GM12864 (cell line): Measurements from ENCODE around the gene PIK3C3.

ENCODE experiments used
- DNase-seq: peaks from one replicate; pipeline ENCODE4 v3.0.0-alpha.2; 2011; ENCODE audit warnings: low read depth
- H3K4me3 ChIP-seq: 2 replicates; pipeline ENCODE4 v1.5.1; 2011; ENCODE audit warnings: mild to moderate bottlenecking, low read depth, low read length, control low read depth
- CTCF ChIP-seq: IDR thresholded peaks from 2 replicates; pipeline ENCODE4 v1.5.1; 2011; ENCODE audit warnings: low read depth, mild to moderate bottlenecking, moderate library complexity, low read length, control low read depth, inconsistent platforms; ENCODE audit errors: missing control alignments

The PIK3C3 gene

GRCh38 chr18:42131066-42131929 is 176.3 kb downstream of the PIK3C3 start:
- no peak for TF ChIP-seq CTCF
- DNase-seq: no peak

DNA sequence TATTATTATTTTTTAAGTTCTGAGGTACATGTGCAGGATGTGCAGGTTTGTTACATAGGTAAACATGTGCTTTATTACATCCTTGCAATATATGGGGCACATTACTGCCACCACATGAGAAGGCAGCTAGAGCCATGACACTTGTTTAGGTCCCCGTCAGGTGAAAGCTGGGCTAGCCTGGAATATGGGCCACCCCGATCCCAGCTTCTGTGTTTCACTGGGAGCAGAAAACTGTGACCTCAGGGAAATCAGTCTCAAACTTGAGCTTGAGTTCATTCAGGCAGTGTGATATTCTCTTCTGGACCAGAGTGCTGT is 176.9 kb downstream of the PIK3C3 start:
- TF ChIP-seq CTCF: no peak
- no peak overlapping the region for H3K4me3 ChIP-seq
- no peak for DNase-seq

More at GRCh38 chr18:42131066-42131929, 176.3 kb downstream of the PIK3C3 start:
- no peak overlapping the region for H3K4me3 ChIP-seq
